Measurements from ENCODE around the gene LARGE1. TPM values are rescaled to one million over a fixed set of nuclear protein-coding genes. Genes with fewer than 3 reads are reported as not detected.

Gene LARGE1
- total RNA-seq, 1 experiment from 2014 or later: 1.6 TPM

DNA sequence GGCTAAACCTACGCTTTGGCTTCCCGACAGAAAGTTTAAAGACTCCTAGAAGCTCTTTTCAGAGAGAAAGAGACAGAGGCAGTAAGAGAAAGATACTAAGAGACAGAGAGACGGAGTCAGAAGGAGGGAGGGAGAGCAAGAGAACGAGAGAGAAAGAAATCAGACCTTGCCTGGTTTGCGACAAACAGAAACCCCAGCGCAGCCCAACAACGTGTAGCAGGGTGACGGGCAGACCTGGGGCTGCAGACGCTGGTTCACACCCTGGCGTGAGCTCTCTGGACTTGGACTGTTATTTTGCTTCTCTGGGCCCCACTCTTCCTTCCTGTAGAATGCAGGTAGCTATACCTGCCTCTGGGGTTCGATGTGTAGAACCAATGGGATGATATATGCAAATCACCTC, 617.7 kb downstream of the LARGE1 start:
- no peak for DNase-seq (ENCODE audit: extremely low read depth, low read depth)

DNA sequence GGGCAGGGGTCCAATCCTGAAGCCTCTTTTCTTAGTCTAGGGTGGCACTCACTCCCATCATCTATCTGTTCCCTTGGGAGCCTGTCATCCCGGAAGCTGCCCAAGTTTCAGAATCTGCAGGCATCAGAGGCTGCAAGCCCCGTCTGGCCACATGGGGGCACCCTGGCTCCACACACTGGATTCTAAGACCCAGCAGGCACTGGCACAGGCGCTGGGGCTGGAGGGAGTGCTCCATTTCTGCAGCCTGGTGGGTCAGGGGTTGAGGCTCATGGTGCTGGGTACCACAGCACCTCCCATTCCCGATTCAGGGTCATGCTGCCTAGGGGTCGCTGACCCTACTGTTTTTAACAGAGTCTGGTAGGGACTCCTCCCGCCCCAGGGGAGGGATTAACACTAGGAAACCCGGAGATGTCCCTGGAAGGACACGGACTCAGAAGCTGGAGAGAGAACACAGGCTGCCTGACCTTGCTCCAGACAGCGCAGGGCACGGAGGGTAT, 618.2 kb downstream of the LARGE1 start:
- DNase-seq (ENCODE audit: extremely low read depth, low read depth): peak; percentile 54

DNA sequence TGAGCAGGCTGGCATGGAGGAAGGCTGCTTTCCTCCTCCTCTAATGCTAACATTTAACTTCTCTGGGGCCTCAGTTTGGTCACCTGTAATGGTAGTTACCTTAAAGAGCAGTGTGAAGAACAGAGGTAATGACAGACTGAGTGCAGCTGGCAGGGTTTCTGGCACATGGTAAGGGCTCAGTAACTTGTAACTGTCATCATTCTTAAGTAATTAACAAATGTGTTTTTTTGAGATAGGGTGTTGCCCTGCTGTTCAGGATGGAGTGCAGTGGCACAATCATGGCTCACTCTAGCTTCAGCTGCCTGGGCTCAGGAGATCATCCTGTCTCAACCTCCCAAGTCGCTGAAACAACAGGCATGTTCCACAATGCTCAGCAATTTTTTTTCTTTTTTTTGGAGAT, 620.1 kb downstream of the LARGE1 start:
- DNase-seq (ENCODE audit: extremely low read depth, low read depth): no peak

DNA sequence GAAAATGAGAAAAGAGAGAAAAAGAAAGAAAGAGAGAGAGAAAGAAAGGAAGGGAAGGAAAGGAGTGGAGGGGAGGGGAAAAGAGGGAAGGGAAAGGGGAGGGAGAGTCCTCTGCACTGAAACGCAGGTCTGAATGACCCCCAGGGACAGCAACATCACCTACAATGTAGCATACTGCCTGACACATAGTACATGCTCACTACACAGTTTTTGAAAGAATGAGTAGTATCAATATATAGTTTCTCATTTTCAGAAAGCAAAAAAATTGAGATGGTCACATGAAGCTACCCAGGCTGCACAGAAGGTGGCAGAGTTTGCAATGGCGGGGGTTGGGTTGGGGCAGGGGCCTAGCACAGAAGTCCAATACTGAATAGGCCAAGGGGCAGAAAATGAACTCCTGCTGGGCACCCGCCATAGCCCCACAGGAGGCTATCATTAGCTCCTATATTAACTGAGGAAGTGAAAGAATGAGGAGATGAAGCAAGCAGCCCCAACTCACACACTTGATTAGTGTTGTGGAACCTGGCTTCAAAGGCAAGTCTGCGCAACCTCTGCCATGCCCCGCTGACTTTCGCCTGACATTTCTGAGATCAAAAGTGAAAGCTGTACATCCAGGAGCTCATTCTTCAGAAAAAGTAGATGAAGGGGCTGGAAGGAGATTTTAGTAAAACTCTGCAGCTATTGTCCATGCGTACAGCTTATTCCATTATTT, 620.9 kb downstream of the LARGE1 start:
- DNase-seq (ENCODE audit: extremely low read depth, low read depth): no peak

DNA sequence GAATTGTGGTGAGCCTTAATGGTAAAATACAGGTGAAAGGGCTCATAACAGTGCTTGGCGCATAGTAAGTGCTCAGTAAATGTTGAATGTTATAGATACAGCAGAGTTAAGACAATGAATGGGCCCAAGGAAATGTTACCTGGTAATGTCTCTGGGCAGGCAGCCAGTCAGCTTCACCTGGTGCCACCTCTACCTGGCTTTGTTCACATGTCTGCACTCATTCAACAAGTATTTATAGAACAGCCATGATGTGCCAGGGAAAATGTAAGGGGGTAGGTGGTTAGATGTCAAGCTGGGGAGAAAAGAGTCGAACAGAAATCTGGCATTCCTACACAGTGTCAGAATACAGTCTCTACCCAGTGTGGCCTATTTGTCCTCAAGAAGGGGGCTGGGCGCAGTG, 623.3 kb downstream of the LARGE1 start:
- DNase-seq (ENCODE audit: extremely low read depth, low read depth): no peak

DNA sequence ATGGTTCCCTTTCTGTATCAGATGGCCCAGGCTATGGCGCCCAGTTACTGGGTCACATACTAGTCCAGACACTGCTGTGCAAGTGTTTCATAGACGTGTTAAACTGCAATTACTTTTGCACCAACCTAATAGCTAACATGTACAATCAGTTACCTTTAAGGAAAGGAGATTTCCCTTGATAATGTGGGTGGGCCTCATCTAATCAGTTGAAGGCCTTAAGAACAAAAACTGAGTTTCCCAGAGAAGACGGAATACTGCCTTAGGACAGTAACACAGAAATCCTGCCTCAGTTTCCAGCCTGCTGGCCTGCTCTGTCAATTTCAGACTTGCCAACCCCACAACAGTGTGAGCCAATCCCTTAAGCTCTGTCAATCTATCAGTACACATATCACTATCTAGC, 632.2 kb downstream of the LARGE1 start:
- DNase-seq (ENCODE audit: extremely low read depth, low read depth): no peak

DNA sequence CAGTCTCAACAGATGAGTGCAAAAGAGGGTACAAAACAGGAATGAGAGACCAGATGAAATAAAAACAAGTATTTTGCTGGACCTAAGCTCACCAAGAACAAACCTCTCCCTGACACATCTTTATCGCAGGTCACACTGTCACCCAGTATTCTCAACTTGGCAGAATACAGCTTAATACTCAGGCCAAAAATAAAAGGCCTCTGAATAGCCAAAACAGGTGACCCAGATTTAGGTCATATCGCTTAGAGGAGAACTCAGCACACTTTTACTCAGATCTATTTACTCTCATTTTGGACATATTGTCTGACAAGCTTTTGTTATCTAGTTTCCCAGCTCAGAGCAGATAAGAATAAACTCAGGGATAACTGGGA, 645.2 kb downstream of the LARGE1 start:
- DNase-seq (ENCODE audit: extremely low read depth, low read depth): no peak

DNA sequence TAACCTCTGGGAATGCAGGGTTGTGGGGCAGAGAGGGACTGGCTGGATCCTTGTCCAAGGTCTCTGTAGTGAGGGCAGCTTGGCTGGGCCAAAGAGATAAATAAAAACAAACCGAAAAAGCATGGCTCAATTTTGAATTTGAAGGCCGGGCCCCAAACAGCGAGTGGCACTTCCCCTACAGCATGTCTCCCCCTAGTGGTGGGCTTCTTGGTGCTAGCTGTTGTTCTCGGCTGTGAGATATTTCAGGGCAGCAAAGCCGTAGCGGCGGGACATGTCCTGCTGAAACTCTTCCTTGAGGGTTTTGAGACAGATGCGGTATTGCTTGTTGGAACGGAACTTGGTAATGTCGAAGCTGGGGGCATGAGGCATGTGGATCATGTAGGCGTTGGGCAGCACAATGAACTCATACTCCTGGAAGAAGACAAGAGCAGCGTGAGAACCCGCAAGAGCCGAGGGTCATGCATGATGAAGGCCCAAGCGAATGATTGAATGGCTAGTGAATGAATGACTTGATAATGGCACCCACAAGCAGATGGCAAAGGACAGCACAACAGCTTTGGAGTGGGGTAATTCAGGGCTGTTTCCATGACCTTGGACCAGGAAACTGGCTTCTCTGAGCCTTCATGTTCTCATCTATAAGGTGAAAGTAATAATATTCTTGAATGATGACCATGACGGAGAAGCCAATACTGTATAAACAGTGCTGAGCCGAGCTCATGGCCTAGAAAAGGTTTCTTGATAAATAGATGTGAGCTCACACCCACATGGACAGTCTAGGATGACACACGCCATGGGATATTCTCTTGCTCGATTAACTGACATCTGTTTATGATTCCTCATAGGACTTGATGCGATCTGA, 645.8 kb downstream of the LARGE1 start:
- DNase-seq (ENCODE audit: extremely low read depth, low read depth): peak; percentile 1

DNA sequence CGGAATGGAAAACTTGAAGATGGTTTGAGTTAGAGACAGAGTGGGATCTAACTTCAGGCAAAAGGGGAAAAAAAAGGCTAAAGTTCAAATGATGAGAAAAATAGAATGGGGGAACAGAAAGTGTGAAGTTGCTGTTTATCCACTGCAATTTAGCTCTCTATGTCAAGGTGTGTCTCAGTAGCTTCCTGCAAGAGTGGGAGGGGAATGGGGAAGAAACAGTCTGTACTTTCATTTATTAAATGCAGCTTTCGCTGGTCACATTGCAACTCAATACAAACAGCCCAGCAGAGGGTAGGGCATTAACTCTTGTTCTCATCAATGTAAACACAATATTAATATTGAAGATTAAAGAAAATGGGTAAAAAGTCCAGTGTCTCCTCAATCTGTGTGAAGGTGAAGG, 647.4 kb downstream of the LARGE1 start:
- no peak for DNase-seq (ENCODE audit: extremely low read depth, low read depth)

DNA sequence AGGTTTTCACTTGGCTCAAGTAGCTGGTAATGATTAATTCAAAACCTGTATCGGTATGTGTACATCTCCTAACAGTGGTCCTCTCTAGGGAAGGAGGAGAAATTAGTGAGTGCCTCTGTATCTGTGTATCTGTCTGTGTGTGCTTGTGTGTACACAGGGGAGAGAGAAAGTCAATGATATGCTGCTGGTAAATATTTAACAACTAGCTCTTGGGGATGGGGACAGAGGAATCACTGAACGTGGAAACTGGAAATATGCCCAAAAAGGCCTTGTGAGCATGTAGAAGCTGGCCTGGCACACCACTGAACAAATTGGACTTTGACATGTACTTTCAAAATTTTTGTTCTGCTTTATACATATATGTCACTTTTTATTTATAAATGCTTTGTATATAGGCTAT, 648.1 kb downstream of the LARGE1 start:
- DNase-seq (ENCODE audit: extremely low read depth, low read depth): no peak

DNA sequence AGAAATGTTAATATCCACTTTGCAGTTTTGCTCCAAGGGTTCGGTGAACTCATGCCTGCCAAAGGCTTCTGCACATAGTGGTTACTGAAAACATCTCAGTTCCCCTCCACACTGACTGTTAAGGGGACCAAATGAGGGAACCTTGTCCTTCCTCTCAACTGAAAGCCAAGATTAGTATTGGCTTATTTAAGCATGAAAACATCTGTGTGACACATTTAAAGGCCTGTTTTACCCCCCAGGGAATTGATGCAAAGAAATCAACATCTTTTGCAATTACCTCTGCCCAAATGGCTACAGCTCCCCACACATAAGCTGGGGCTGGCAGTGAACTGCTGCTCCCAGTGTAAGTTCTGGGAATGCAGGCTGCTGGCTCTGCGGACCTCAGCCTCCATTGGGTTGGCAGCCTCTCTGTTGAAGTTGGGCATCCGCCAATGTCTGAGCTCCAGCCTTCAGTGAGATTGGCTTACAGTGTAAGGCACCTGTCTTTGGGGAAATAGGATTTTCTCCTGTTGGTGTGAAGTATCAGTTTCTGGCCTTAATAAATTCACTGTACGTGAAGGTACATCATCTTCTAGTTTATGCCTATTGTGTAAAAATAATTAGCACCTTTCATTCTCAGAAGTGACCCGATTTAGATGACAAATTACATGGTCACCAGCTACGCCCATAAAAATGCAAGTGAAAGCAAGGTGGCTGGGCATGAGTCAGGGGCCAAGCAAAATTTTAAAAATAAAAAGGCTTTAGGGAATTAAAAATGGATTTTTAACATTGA, 648.7 kb downstream of the LARGE1 start:
- DNase-seq (ENCODE audit: extremely low read depth, low read depth): no peak

DNA sequence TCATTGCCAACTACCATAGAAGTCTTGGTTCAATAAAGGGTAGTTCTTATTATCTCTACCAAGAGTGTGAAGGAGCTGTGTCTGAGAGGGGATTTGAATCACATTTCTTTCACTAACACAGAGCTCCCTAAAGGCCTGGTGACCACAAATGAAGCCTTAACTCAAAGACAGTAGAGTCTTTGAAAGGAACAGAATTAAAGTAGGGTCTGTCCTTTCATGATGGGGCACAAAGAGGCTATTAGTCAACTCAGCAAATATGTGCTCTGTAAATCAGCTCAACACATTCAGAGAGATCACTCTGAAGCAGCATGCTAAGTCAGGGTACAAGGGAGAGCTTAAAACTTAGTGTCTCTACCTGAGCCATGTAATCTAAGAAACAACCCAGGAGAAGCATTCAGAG, 649.7 kb downstream of the LARGE1 start:
- no peak for DNase-seq (ENCODE audit: extremely low read depth, low read depth)

DNA sequence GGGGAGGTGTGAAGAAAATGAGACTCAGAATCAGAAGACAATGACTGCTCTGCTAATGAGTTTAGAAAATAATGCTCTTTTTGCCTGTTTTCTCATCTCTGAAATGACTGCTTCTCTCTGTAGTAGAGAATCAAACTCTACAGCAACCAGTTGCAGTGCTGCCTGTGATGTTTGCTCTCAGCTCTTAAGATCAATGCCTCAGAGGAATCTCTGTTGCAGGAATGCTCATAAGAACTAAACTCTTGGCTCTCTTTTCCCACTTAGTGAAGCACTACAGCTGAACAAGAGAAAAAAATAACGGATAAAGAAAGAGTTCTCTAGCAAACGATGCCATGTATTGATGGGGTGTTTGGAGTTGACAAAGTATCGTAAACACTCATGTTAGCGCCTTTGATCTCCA, 658.6 kb downstream of the LARGE1 start:
- no peak for DNase-seq (ENCODE audit: extremely low read depth, low read depth)

DNA sequence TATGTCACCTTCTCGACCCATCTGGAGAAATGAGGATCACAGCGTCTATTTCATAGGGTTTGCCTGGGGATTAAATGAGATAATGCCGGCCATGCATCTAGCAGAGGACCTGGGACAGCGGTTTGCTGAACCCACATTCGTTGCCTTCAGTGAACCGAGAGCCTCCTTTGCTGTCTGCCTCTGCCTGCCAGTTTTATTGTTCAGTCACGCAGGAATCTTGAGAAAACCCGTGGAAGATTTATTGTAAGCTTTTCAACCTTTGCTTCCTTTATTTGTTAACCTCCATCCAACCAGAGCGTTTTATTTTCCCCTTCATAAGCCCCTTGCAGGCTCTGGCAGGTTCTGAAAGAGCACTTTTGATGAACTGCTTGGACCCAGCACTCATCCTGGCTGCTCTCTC, 659.8 kb downstream of the LARGE1 start:
- DNase-seq (ENCODE audit: extremely low read depth, low read depth): no peak

DNA sequence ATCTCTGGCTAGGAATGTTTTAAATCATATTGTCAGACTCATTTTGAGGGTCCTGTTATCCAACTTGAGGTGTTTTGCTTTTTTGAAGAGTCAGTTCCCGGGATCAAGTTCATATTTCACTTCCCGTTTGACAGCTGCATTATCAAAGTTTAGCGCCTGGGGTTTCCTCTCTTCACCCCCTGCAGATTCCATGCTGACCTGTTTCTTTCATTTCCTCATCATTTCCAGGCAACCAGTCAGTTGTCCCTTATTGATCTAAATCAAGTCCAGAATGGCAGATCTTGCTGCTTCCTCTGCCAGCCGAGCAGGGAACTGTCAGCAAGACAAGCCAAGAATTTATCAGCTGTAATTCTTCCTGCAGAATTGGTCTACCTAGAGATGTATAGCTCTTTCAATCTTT, 664.5 kb downstream of the LARGE1 start:
- no peak for DNase-seq (ENCODE audit: extremely low read depth, low read depth)

DNA sequence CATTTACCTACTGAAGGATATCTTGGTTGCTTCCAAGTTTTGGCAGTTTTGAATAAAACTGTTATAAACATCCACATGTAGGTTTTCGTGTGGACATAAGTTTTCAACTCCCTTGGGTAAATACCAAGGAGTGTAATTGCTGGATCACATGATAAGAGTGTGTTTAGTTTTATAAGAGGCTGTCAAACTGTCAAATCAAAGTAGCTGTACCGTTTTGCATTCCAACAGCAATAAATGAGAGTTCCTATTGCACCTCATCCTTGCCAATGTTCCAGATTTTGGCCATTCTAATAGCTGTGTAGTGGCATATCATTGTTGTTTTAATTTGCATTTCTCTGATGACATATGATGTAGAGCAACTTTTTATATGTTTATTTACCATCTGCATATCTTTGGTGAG, 671.3 kb downstream of the LARGE1 start:
- no peak for DNase-seq (ENCODE audit: extremely low read depth, low read depth)

DNA sequence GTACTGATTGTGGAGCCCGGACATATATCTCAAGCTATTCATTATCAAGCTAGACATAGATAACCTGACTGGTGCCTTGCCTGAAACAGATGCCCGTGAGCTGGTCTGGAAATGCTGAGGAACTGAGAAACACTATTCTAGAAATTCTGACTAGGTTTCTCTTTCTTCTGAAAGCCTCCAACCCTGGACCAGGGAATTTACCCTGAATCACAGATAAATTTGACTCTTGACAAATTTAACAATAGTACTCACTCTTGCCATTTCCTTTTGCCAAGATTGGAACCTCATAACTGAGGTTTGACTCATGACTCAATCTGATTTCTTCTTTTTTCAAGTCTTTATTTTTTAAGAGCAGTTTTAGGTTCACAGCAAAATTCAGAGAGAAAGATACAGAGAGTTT, 672.5 kb downstream of the LARGE1 start:
- DNase-seq (ENCODE audit: extremely low read depth, low read depth): no peak

DNA sequence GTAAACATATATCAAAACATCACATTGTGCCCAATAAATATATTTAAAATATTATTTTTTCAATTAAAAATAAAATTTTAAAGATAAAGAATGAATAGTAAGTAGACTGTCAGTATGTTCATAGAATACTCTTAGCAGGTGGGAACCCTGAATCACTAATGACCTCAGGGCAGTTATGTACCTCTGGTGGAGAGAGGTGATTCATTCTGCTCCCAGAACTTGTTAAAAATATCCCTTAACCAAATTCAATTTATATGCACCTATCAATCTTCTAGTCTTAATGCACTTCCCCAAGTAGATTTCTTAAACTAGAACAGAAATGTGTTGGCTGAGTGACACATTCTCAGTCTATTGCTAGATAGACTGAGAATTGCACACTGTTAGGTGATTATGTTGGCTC, 678.2 kb downstream of the LARGE1 start:
- DNase-seq (ENCODE audit: extremely low read depth, low read depth): no peak

DNA sequence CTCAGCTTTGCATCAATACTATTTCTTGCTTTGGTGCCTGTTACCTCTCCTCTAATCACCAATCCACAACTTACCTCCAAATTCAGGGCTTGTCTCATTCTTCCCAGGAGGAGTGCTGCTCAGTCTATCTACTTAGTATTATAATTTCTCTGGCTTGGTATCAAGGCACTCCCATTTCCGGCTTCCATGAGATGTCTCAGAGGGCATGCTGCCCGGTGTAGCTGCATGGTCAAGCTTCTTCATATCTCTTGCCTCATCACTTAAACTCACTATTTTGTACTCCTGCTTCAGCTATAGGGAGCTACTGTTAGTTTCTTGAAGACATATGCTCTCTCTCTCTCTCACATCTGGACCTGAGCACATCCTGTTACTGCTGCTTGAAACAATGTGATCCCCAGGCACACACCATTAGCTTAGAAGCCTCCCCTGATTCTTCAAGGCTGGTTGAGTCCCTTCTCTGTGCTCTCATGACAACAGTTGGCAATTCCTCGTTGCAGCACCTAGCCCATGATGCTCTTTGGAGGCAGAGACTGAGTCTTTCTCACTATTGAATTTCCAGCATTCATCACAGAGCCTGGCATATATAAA, 679.3 kb downstream of the LARGE1 start:
- DNase-seq (ENCODE audit: extremely low read depth, low read depth): no peak

DNA sequence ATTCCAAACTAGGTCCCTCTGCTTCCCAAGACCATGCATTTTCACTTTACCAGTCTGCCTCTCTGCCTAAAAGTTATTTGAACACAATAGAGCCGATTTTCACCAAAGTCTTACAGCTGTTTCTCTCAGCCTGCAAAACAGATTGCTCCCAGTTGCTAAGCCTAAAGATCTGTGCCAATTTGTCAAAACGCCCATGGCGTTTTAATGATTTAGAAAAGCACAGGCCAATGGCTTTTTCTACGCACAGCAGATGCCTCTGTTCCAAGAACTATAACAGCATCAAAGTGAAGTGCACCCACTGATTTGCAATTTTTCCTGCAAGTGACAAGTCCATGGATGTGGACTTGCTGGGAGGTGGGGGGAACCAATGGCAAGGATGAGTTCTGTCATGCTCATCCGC, 688.2 kb downstream of the LARGE1 start:
- no peak for DNase-seq (ENCODE audit: extremely low read depth, low read depth)

DNA sequence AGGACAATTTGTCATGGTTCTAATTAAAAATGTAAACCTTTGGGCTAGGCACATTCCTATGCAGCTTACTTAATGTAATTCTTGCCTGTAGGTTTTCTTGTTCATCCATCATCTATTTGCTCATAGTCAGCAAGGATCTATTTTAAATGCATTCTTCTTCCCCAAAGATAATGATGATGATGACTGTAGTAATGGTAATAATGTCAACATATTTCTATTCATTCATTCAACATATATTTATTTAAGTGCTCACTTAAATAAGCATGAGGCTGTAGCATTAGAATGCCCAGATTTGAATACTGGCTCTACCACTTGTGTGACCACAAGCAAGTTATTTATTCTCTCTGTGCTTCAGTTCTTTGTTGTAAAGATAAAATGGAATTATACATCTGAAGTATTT, 692.5 kb downstream of the LARGE1 start:
- DNase-seq (ENCODE audit: extremely low read depth, low read depth): no peak
